ENCODE data around the gene AGTRAP.

Gene AGTRAP

GRCh38 chr1:11779715-11780379 is 43.9 kb downstream of the AGTRAP start:
- H4K20me1 ChIP-seq (ENCODE audit: insufficient read depth, low read length) = no peaks in the 10 kb centered on the region
- H2AFZ ChIP-seq (ENCODE audit: low read depth, low read length) = no peak overlapping the region
- no peak overlapping the region for H3K4me2 ChIP-seq (ENCODE audit: low read length)
- H3K9ac ChIP-seq (ENCODE audit: low read length) = no peak overlapping the region
- H3K27ac ChIP-seq (ENCODE audit: low read length) = no peak overlapping the region
- no peaks in the 10 kb centered on the region for H3K79me2 ChIP-seq (ENCODE audit: low read length)
- H3K4me1 ChIP-seq (ENCODE audit: low read length) = peaks cover 7% of the 10 kb centered on the region; the same call in 1 of the 2 replicates
- no peak overlapping the region for H3K4me3 ChIP-seq (ENCODE audit: low read length)
- TF ChIP-seq CTCF (IDR thresholded peaks at IDR 0.05; ENCODE audit: low read depth, low read length) (no peak), EZH2phosphoT487 (IDR thresholded peaks at IDR 0.05; ENCODE audit: low read depth) (no peak)
- no peaks in the 10 kb centered on the region for H3K9me3 ChIP-seq (ENCODE audit: insufficient read depth, low read length)
- no peaks in the 10 kb centered on the region for H3K36me3 ChIP-seq (replicated peaks; ENCODE audit: low read depth, low read length)
- no peaks in the 10 kb centered on the region for H3K27me3 ChIP-seq (ENCODE audit: low read depth, low read length)

DNA sequence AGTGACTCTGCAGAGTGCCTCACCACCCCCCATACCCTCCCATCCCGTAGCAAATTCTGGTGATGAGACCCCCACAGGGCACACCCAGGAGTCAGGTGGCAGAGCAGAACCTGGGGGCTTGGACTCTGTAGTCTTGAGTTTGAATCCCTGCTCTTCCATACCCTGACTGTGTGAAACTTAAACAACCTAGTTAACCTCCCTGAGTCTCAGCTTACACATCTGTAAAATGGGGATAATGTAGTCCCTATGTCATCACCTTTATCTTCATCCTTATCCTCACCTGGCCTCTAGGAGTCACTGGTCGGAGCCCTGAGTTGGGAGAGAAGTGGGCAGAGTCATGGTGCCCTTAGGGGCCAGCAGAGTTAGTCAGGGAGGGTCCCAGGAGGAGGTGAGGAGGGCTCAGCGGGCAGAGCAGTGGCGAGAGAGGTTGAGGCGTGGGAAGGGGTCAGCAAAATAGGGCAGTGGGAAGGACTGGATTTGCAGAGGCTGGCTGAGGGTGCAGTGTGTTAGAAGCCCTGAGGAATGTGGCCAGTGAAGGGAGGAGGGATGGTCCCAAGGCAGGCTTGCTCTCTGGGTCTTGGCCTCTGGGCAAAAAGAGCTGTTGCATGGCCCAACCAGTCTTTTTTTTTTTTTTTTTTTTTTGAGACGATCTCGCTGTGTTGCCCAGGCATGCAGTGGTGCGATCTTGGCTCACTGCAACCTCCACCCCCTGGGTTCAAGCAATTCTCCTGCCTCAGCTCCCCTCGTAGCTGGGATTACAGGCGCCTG is 44.6 kb downstream of the AGTRAP start:
- no peaks in the 10 kb centered on the region for H3K36me3 ChIP-seq (replicated peaks; ENCODE audit: low read depth, low read length)
- peaks cover 4% of the 10 kb centered on the region; the same call in 1 of the 2 replicates for H3K4me1 ChIP-seq (ENCODE audit: low read length)
- no peaks in the 10 kb centered on the region for H4K20me1 ChIP-seq (ENCODE audit: insufficient read depth, low read length)
- no peaks in the 10 kb centered on the region for H3K79me2 ChIP-seq (ENCODE audit: low read length)
- no peak overlapping the region for H3K4me2 ChIP-seq (ENCODE audit: low read length)
- TF ChIP-seq CTCF (IDR thresholded peaks at IDR 0.05; ENCODE audit: low read depth, low read length) (no peak), EZH2phosphoT487 (IDR thresholded peaks at IDR 0.05; ENCODE audit: low read depth) (no peak)
- no peaks in the 10 kb centered on the region for H3K27me3 ChIP-seq (ENCODE audit: low read depth, low read length)
- H3K4me3 ChIP-seq (ENCODE audit: low read length) = no peak overlapping the region
- H2AFZ ChIP-seq (ENCODE audit: low read depth, low read length) = no peak overlapping the region
- H3K27ac ChIP-seq (ENCODE audit: low read length) = no peak overlapping the region
- H3K9ac ChIP-seq (ENCODE audit: low read length) = no peak overlapping the region
- no peaks in the 10 kb centered on the region for H3K9me3 ChIP-seq (ENCODE audit: insufficient read depth, low read length)

- H3K9me3 ChIP-seq (ENCODE audit: insufficient read depth, low read length) = no peaks in the 10 kb centered on the region
- no peak overlapping the region for H3K4me2 ChIP-seq (ENCODE audit: low read length)
- no peaks in the 10 kb centered on the region for H4K20me1 ChIP-seq (ENCODE audit: insufficient read depth, low read length)
- no peak overlapping the region for H3K27ac ChIP-seq (ENCODE audit: low read length)
- H3K27me3 ChIP-seq (ENCODE audit: low read depth, low read length) = no peaks in the 10 kb centered on the region
- no peak overlapping the region for H2AFZ ChIP-seq (ENCODE audit: low read depth, low read length)
- no peak overlapping the region for H3K9ac ChIP-seq (ENCODE audit: low read length)
- no peaks in the 10 kb centered on the region for H3K79me2 ChIP-seq (ENCODE audit: low read length)
- no peak overlapping the region for H3K4me3 ChIP-seq (ENCODE audit: low read length)
- H3K36me3 ChIP-seq (replicated peaks; ENCODE audit: low read depth, low read length) = no peaks in the 10 kb centered on the region
- TF ChIP-seq EZH2phosphoT487 (IDR thresholded peaks at IDR 0.05; ENCODE audit: low read depth) = no peak
- H3K4me1 ChIP-seq (ENCODE audit: low read length) = peaks cover 3% of the 10 kb centered on the region; the same call in 1 of the 2 replicates
Measured at GRCh38 chr1:11781297-11781696, 45.4 kb downstream of the AGTRAP start.

DNA sequence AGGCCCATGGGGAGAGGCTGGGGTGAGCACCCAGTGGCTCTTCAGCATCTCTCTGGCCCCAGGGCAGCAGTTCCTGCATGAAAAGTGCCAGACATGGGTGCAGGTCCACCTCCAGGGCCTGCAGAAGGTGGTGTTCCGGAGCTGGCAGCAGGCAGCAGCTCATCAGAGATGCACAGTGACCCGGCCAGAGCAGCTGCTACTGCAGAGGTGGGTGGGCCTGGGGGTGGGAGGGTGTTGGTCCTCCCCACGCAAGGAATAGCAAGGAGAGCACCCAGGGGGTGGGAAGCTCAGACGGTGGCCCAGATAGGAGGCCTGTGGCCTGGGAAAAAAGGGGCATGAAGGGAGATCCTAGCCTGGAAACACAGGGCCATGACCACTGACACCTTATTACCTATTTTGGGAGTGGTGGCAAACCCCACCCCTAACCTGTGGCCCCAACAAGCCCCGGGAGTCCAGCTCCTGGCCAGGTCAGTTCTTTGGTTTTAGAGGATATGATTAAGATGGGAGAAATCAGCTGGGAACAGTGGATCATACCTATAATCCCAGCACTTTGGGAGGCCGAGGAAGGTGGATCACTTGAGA is 46.3 kb downstream of the AGTRAP start:
- no peaks in the 10 kb centered on the region for H3K9me3 ChIP-seq (ENCODE audit: insufficient read depth, low read length)
- H3K27ac ChIP-seq (ENCODE audit: low read length) = no peak overlapping the region

More for the DNA sequence above, 46.3 kb downstream of the AGTRAP start:
- H2AFZ ChIP-seq (ENCODE audit: low read depth, low read length) = no peak overlapping the region
- H3K9ac ChIP-seq (ENCODE audit: low read length) = no peak overlapping the region
- no peaks in the 10 kb centered on the region for H3K27me3 ChIP-seq (ENCODE audit: low read depth, low read length)
- H3K79me2 ChIP-seq (ENCODE audit: low read length) = no peaks in the 10 kb centered on the region
- no peaks in the 10 kb centered on the region for H3K36me3 ChIP-seq (replicated peaks; ENCODE audit: low read depth, low read length)
- no peak overlapping the region for H3K4me2 ChIP-seq (ENCODE audit: low read length)
- H3K4me3 ChIP-seq (ENCODE audit: low read length) = no peak overlapping the region
- peaks cover 3% of the 10 kb centered on the region; the same call in 1 of the 2 replicates for H3K4me1 ChIP-seq (ENCODE audit: low read length)
- no peak for TF ChIP-seq CTCF (IDR thresholded peaks at IDR 0.05; ENCODE audit: low read depth, low read length)
- TF ChIP-seq EZH2phosphoT487 (IDR thresholded peaks at IDR 0.05; ENCODE audit: low read depth) = no peak
- H4K20me1 ChIP-seq (ENCODE audit: insufficient read depth, low read length) = no peaks in the 10 kb centered on the region

Data from OCI-LY3 (cell line).